ENCODE results near the gene BICD2.

Gene BICD2

DNA sequence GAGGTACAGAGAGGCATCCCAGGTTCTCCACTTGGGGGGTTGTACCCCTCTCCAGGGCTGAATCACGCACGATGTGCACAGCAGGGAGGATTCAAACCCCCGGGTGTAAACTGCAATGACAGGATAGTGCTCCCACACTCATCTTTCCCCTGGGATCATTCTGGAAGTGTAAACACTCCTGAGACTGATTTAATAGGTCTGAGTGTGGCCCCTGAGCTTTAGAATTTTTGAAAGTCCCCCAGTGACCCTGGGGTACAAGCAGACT is 16.5 kb downstream of the BICD2 start:
- DNase-seq (ENCODE audit: low read depth in 2 of 2, low spot score in 1 of 2): no peak

GRCh38 chr9:92747459-92748232 is 17.0 kb downstream of the BICD2 start:
- no peak for DNase-seq (ENCODE audit: low read depth in 2 of 2, low spot score in 1 of 2)

- DNase-seq (ENCODE audit: low read depth in 2 of 2, low spot score in 1 of 2): no peak
Observed at GRCh38 chr9:92746567-92747458, 17.8 kb downstream of the BICD2 start.

DNA sequence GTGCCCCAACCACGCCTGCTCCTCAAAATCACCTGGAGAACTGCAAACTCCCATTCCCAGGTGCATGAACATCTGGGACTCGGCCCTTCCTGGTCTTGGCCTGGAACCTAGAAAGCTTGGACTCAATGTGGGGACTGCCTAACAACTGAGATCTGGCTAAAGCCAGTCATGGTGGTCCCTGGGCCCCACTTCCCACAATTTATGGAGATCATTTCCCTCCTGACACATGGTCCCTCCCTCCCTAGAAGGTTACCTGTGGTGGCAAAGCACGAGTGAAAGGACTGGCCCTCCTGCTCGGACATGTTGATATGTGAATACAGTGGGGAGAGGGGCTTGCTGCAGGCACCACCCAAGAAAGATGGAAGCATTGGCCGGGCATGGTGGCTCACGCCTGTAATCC is 18.8 kb downstream of the BICD2 start:
- DNase-seq (ENCODE audit: low read depth in 2 of 2, low spot score in 1 of 2): no peak

DNA sequence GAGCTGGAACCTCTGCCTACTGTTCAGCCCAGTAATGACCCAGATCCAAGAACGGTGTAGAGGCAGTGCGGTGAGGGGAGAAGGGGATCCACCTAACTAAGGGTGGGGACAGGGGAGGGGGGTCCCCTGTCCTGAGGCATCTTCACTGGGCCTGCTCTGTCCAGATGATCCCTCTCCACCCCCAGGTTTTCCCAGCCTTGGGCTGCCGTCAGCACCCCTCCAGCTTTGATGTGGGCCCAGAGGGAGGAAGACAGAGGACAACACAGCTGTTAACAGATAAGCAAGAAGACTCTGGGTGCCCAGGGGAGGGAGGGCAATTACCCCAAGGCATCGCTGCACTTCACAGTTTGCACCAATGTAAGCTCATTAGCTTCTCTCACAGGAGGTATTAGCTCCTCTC is 19.3 kb downstream of the BICD2 start:
- DNase-seq (ENCODE audit: low read depth in 2 of 2, low spot score in 1 of 2): no peak

- DNase-seq (ENCODE audit: low read depth in 2 of 2, low spot score in 1 of 2): no peak
Observed at GRCh38 chr9:92740969-92741368, 23.7 kb downstream of the BICD2 start.

DNA sequence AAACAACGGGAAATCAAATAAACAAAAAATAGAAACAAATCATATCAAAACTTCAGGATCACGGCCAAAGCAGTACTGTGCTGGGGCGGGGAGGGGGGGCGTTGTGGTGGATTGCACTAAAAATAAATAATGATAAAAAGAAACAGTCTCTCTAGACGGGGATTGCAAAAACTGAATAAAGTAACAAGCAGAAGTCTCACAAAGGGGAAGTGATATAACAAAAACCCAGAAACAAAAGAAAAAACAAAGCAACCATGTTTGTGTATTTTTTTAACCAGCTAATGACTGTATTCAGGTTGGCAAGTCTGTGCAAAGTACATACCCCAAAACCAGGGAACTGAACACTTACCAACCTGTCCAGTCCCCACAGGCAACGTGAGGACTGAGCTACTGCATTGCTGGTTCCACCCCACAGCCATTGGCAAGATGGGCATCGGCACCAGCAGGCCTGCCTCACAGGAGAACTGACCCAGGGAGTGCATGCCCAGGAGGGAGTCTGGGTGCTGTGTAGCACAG is 24.1 kb downstream of the BICD2 start:
- DNase-seq (ENCODE audit: low read depth in 2 of 2, low spot score in 1 of 2): no peak

GRCh38 chr9:92740009-92740408 is 24.6 kb downstream of the BICD2 start:
- DNase-seq (ENCODE audit: low read depth in 2 of 2, low spot score in 1 of 2): no peak

- DNase-seq (ENCODE audit: low read depth in 2 of 2, low spot score in 1 of 2): no peak
Observed at GRCh38 chr9:92739346-92739970, 25.2 kb downstream of the BICD2 start.

- DNase-seq (ENCODE audit: low read depth in 2 of 2, low spot score in 1 of 2): no peak
Observed at GRCh38 chr9:92738661-92739081, 26.0 kb downstream of the BICD2 start.

- DNase-seq (ENCODE audit: low read depth in 2 of 2, low spot score in 1 of 2): no peak
Observed at GRCh38 chr9:92737611-92738299, 26.9 kb downstream of the BICD2 start.

- DNase-seq (ENCODE audit: low read depth in 2 of 2, low spot score in 1 of 2): no peak
Observed at GRCh38 chr9:92737216-92737606, 27.4 kb downstream of the BICD2 start.

- no peak for DNase-seq (ENCODE audit: low read depth in 2 of 2, low spot score in 1 of 2)
Observed at GRCh38 chr9:92736563-92737215, 27.9 kb downstream of the BICD2 start.

DNA sequence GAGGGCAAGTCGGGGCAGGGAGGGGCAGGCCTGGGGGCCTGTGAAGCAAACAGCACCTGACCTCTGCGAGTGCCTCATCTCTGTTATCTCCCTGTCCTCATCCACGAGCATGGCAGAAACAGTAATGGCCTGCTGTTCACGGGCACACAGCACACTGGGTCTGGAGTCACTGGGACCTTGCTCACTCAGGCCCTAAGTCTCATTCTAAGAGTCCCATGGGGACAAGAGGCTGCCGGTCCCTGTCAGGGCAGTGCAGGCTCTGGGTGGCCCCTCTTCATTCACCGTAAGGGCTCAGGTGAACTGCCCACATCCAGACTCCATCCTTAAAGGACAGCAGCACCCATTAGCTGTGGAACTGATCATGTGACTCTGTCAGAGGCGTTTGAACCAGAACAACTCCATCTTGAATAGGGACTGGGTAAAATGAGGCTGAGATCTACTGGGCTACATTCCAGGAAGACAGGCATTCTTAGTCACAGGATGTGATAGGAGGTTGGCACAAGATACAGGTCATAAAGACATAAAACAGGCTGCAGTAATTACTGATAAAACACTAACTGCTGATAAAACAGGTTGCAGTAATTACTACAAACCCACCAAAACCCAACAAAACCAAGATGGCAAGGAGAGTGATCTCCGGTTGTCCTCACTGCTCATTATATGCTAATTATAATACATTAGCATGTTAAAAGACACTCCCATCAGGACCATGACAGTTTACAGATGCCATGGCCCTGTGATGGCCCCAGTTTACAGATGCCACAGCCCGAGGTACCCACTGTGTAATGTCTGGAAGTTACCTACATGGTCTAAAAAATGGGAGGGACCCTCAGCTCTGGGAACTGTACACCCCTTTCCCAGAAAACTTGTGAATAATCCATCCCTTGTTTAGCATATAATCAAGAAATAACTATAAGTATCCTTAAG is 28.7 kb downstream of the BICD2 start:
- no peak for DNase-seq (ENCODE audit: low read depth in 2 of 2, low spot score in 1 of 2)

DNA sequence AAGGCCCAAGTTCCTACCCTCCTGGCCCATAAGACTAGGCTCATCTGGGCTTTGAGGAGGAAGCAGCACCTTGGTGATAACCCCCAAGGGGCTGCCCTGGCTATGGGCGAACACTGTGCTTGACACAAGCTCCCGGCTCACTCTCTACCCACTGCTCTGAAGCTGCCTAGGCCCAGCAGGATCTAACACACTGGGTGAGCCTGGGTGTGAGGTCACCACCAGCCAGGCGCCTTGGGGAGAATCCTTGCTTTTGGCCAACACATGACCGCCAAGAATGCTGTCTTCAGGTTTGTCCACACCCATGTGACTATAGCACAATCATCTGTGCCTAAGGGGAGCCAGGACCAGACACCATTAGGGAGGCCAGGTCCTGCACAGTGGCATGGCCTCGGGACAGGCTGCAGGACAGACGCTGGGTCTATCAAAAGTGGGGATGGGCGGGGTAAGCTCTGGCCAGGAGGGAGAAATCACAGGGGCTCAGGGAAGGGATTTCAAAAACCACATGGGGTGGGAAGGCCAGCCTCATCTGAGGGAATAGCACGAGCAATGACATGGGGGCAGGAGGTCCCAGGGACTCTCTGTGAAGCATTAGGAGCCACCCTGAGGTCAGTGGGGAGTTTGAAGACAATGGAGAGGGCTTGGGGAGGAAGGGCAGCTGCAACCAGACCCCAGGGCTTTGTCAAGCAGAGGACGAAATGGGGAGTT is 29.6 kb downstream of the BICD2 start:
- DNase-seq (ENCODE audit: low read depth in 2 of 2, low spot score in 1 of 2): no peak

GRCh38 chr9:92730897-92731296 is 33.7 kb downstream of the BICD2 start:
- no peak for DNase-seq (ENCODE audit: low read depth in 2 of 2, low spot score in 1 of 2)

DNA sequence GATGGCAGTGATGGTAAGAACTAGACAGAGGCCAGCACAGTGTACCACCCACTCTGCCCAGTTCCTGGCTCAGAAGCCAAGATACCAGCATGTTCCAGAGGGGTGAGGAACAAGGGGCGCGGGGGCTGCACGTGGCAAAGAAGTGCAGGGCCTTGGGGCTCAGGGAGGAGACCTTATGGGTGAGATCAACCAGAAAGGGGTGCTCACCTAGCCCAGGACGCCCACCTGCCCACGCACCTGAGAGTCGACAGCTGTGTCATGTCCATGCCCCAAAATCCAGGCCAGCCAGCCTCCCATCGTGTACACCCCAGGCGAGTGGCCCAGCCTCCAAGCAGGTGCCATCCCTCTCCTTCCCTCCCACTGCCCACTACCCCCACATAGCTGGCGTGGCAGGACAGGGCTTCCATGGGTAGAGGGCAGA is 34.9 kb downstream of the BICD2 start:
- no peak for DNase-seq (ENCODE audit: low read depth in 2 of 2, low spot score in 1 of 2)

- no peak for DNase-seq (ENCODE audit: low read depth in 2 of 2, low spot score in 1 of 2)
Observed at GRCh38 chr9:92728831-92729734, 35.5 kb downstream of the BICD2 start.

All from stimulated activated CD8-positive, alpha-beta memory T cell treated with anti-CD3 and anti-CD28 coated beads, Interleukin-4, amount 100 ng/mL, for 4 hours (primary cell).